ENCODE measurements around the gene SUB1. TPM values are rescaled to one million over a fixed set of nuclear protein-coding genes. Genes with fewer than 3 reads are reported as not detected.

The SUB1 gene
- total RNA-seq, 1 donor from 2014 or later, result 235 TPM

DNA sequence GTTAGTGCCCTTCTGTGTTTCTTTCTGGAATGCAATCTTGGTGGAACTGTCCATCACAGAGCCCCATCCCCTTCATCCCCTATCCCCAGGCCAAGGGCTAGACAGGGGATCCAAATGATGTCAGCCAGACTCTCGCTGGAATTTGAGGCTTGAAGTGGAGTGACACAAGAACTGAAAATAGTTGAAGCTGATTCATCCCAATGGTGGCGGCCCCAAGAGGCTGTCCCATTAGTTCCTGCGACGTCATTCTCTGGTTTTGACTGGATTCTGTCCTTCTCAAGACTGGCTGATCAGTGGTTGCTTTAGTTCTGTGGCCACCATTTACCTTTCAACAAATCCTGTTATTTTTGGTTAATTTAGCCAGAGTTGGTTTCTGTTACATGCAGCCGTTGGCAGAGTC lies 59.9 kb downstream of the SUB1 start:
- H3K36me3 ChIP-seq (ENCODE audit: insufficient read depth, low read length), result no peaks in the 10 kb centered on the region
- H3K36me3 Mint-ChIP-seq (ENCODE audit: low read depth, unreplicated experiment), result no peaks in the 10 kb centered on the region
- no peak overlapping the region for H3K27ac ChIP-seq (ENCODE audit: low read depth, low read length)
- no peaks in the 10 kb centered on the region for H3K27me3 Mint-ChIP-seq (ENCODE audit: low read depth, unreplicated experiment)
- peaks cover 6% of the 10 kb centered on the region for H3K4me1 Mint-ChIP-seq (ENCODE audit: low read depth, unreplicated experiment)
- no peaks in the 10 kb centered on the region for H3K9me3 Mint-ChIP-seq (ENCODE audit: unreplicated experiment)
- H3K4me2 ChIP-seq (ENCODE audit: low read length), result no peak overlapping the region
- H3K9ac ChIP-seq (ENCODE audit: low read length), result no peak overlapping the region
- no peaks in the 10 kb centered on the region for H4K20me1 ChIP-seq (ENCODE audit: insufficient read depth, low read length)
- no peaks in the 10 kb centered on the region for H3K27me3 ChIP-seq (ENCODE audit: insufficient read depth, low read length)
- TF ChIP-seq, protein P1, sequence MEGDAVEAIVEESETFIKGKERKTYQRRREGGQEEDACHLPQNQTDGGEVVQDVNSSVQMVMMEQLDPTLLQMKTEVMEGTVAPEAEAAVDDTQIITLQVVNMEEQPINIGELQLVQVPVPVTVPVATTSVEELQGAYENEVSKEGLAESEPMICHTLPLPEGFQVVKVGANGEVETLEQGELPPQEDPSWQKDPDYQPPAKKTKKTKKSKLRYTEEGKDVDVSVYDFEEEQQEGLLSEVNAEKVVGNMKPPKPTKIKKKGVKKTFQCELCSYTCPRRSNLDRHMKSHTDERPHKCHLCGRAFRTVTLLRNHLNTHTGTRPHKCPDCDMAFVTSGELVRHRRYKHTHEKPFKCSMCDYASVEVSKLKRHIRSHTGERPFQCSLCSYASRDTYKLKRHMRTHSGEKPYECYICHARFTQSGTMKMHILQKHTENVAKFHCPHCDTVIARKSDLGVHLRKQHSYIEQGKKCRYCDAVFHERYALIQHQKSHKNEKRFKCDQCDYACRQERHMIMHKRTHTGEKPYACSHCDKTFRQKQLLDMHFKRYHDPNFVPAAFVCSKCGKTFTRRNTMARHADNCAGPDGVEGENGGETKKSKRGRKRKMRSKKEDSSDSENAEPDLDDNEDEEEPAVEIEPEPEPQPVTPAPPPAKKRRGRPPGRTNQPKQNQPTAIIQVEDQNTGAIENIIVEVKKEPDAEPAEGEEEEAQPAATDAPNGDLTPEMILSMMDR (IDR thresholded peaks at IDR 0.05; ENCODE audit: insufficient read depth, low read depth, low read length), result no peak
- TF ChIP-seq EZH2 (IDR thresholded peaks at IDR 0.05; ENCODE audit: insufficient read depth, low read length), result no peak
- no peaks in the 10 kb centered on the region for H3K4me1 ChIP-seq (ENCODE audit: insufficient read depth, low read length)
- DNase-seq (ENCODE audit: low read depth), result no peak
- no peak overlapping the region for H3K27ac Mint-ChIP-seq (ENCODE audit: unreplicated experiment)
- no peak for FAIRE-seq
- no peak overlapping the region for H3K4me3 ChIP-seq (ENCODE audit: insufficient read depth, low read depth, low read length)
- no peak overlapping the region for H3K4me3 Mint-ChIP-seq (ENCODE audit: unreplicated experiment)
- H3K9me3 ChIP-seq (ENCODE audit: insufficient read depth, low read depth, low read length), result no peaks in the 10 kb centered on the region
- no peak overlapping the region for H2AFZ ChIP-seq (ENCODE audit: low read depth, low read length)
- no peaks in the 10 kb centered on the region for H3K79me2 ChIP-seq (ENCODE audit: insufficient read depth, low read length)

DNA sequence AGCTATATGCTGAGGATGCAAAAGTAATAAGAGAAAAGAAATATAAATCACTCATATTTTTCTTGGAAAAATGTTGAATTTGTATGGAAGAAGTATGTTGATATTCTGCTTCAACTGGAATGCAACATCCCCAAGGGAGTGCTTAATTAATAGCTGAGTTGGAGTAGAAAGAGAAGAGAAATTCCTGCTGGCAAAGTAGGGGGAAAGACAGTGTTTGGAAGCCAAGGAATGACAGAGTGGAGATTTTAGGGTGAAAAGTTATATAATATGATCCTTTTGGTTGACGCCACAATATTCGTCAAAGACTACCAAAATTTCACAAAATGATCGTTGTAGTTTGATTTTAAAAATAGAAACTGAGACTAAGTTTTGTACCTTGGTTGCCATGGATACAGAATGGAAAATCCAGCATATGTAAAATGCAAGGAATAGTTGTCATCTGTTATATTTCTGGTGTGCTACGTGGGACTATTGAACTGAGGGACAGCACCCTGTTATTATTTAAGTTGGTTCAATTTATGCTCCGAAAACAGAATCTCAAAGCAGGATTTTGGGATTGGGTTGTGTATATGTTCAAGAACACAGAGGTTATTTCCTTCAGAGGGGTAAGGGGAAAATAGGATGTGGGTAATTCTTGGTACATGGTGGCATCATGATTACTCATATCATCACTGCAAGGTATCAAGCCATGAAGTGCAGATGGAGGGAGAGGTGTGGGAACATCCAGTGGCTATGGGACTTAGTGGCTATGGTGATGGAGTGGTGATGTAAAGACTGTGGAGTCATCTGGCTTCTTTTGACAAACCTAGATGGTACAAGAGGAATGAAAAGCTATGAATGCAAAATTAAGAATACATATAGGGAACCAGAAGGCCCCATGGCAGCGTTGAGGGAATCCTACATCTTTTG lies 61.0 kb downstream of the SUB1 start:
- Mint-ChIP-seq H3K27me3 (ENCODE audit: low read depth, unreplicated experiment) (no peaks in the 10 kb centered on the region), H3K9me3 (ENCODE audit: unreplicated experiment) (no peaks in the 10 kb centered on the region), H3K4me3 (ENCODE audit: unreplicated experiment) (no peak overlapping the region), H3K36me3 (ENCODE audit: low read depth, unreplicated experiment) (no peaks in the 10 kb centered on the region), H3K4me1 (ENCODE audit: low read depth, unreplicated experiment) (peaks cover 6% of the 10 kb centered on the region), H3K27ac (ENCODE audit: unreplicated experiment) (no peak overlapping the region)
- Histone ChIP-seq H3K4me3 (ENCODE audit: insufficient read depth, low read depth, low read length) (no peak overlapping the region), H3K27ac (ENCODE audit: low read depth, low read length) (no peak overlapping the region), H3K4me2 (ENCODE audit: low read length) (no peak overlapping the region), H2AFZ (ENCODE audit: low read depth, low read length) (no peak overlapping the region), H3K4me1 (ENCODE audit: insufficient read depth, low read length) (no peaks in the 10 kb centered on the region), H3K79me2 (ENCODE audit: insufficient read depth, low read length) (no peaks in the 10 kb centered on the region), H3K27me3 (ENCODE audit: insufficient read depth, low read length) (no peaks in the 10 kb centered on the region), H3K9ac (ENCODE audit: low read length) (no peak overlapping the region), H3K36me3 (ENCODE audit: insufficient read depth, low read length) (no peaks in the 10 kb centered on the region), H3K9me3 (ENCODE audit: insufficient read depth, low read depth, low read length) (no peaks in the 10 kb centered on the region), H4K20me1 (ENCODE audit: insufficient read depth, low read length) (no peaks in the 10 kb centered on the region)
- no peak for TF ChIP-seq EZH2 (IDR thresholded peaks at IDR 0.05; ENCODE audit: insufficient read depth, low read length)
- TF ChIP-seq, protein P1 (IDR thresholded peaks at IDR 0.05; ENCODE audit: insufficient read depth, low read depth, low read length), result no peak
- no peak for FAIRE-seq
- DNase-seq (ENCODE audit: low read depth), result no peak

DNA sequence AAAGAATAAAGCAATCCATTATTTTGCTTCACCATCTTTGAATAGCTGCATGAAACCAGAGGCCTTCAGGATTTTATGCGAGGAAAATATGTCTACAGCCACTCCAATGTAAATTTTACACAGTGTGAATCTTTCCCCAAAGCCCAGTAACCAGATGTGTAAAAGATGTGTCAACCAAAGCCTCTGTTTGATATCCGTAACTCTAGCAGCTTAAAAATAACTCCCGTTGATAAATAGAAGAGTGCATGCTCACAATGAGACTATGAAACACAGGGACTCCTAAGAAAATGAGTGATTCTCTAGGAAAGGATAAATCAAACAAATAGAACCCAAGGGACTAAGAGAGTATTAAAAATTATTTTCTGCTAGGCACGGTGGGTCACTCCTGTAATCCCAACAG lies 65.7 kb downstream of the SUB1 start:
- H3K27me3 Mint-ChIP-seq (ENCODE audit: low read depth, unreplicated experiment), result peaks cover 3% of the 10 kb centered on the region
- no peak overlapping the region for H3K4me3 ChIP-seq (ENCODE audit: insufficient read depth, low read depth, low read length)
- H2AFZ ChIP-seq (ENCODE audit: low read depth, low read length), result no peak overlapping the region
- no peak for TF ChIP-seq EZH2 (IDR thresholded peaks at IDR 0.05; ENCODE audit: insufficient read depth, low read length)
- TF ChIP-seq, protein P1 (IDR thresholded peaks at IDR 0.05; ENCODE audit: insufficient read depth, low read depth, low read length), result no peak
- no peaks in the 10 kb centered on the region for H3K4me1 ChIP-seq (ENCODE audit: insufficient read depth, low read length)
- DNase-seq (ENCODE audit: low read depth), result no peak
- no peak overlapping the region for H3K4me3 Mint-ChIP-seq (ENCODE audit: unreplicated experiment)
- no peak overlapping the region for H3K27ac Mint-ChIP-seq (ENCODE audit: unreplicated experiment)
- H3K27ac ChIP-seq (ENCODE audit: low read depth, low read length), result no peak overlapping the region
- no peaks in the 10 kb centered on the region for H3K4me1 Mint-ChIP-seq (ENCODE audit: low read depth, unreplicated experiment)
- peaks cover 4% of the 10 kb centered on the region for H3K36me3 Mint-ChIP-seq (ENCODE audit: low read depth, unreplicated experiment)
- no peak for FAIRE-seq
- peaks cover 10% of the 10 kb centered on the region for H3K9me3 Mint-ChIP-seq (ENCODE audit: unreplicated experiment)
- H3K4me2 ChIP-seq (ENCODE audit: low read length), result no peak overlapping the region
- H4K20me1 ChIP-seq (ENCODE audit: insufficient read depth, low read length), result no peaks in the 10 kb centered on the region
- H3K27me3 ChIP-seq (ENCODE audit: insufficient read depth, low read length), result no peaks in the 10 kb centered on the region
- H3K9ac ChIP-seq (ENCODE audit: low read length), result no peak overlapping the region
- no peaks in the 10 kb centered on the region for H3K79me2 ChIP-seq (ENCODE audit: insufficient read depth, low read length)
- H3K36me3 ChIP-seq (ENCODE audit: insufficient read depth, low read length), result no peaks in the 10 kb centered on the region
- H3K9me3 ChIP-seq (ENCODE audit: insufficient read depth, low read depth, low read length), result no peaks in the 10 kb centered on the region
